Epithelial cell of esophagus (primary cell): ENCODE results near the gene ESR2.

ENCODE experiments used
- DNase-seq: peaks from one replicate; pipeline ENCODE4 v3.0.0; 2010; ENCODE audit warnings: low read depth
- H3K4me3 ChIP-seq: 2 replicates; pipeline ENCODE4 v1.5.1; 2011; ENCODE audit warnings: mild to moderate bottlenecking, low read length, control low read depth
- CTCF ChIP-seq: IDR thresholded peaks from 2 replicates; pipeline ENCODE4 v1.5.1; 2011; ENCODE audit warnings: low read depth, mild to moderate bottlenecking, low read length, control low read depth, inconsistent platforms; ENCODE audit not compliant: insufficient read depth; ENCODE audit errors: missing control alignments

The ESR2 gene

GRCh38 chr14:64229489-64229888, 64.7 kb downstream of the ESR2 start:
- H3K4me3 ChIP-seq, result no peak overlapping the region

GRCh38 chr14:64227856-64228255, 66.3 kb downstream of the ESR2 start:
- no peak overlapping the region for H3K4me3 ChIP-seq
- no peak for TF ChIP-seq CTCF
- no peak for DNase-seq

More at GRCh38 chr14:64229489-64229888, 64.7 kb downstream of the ESR2 start:
- no peak for DNase-seq
- TF ChIP-seq CTCF, result no peak

GRCh38 chr14:64225151-64225757, 68.9 kb downstream of the ESR2 start:
- DNase-seq, result no peak
- no peak overlapping the region for H3K4me3 ChIP-seq
- no peak for TF ChIP-seq CTCF

GRCh38 chr14:64221391-64222003, 72.7 kb downstream of the ESR2 start:
- TF ChIP-seq CTCF, result no peak
- H3K4me3 ChIP-seq, result no peak overlapping the region

GRCh38 chr14:64220466-64220865, 73.7 kb downstream of the ESR2 start:
- H3K4me3 ChIP-seq, result no peak overlapping the region
- no peak for DNase-seq
- no peak for TF ChIP-seq CTCF

More at GRCh38 chr14:64221391-64222003, 72.7 kb downstream of the ESR2 start:
- no peak for DNase-seq

GRCh38 chr14:64220056-64220455, 74.1 kb downstream of the ESR2 start:
- DNase-seq, result no peak
- no peak overlapping the region for H3K4me3 ChIP-seq
- TF ChIP-seq CTCF, result no peak
